ENCODE measurements around the gene OPCML. TPM values are rescaled to one million over a fixed set of nuclear protein-coding genes. Genes with fewer than 3 reads are reported as not detected.

OPCML gene
- total RNA-seq, 2 donors from 2014 or later, result not detected

DNA sequence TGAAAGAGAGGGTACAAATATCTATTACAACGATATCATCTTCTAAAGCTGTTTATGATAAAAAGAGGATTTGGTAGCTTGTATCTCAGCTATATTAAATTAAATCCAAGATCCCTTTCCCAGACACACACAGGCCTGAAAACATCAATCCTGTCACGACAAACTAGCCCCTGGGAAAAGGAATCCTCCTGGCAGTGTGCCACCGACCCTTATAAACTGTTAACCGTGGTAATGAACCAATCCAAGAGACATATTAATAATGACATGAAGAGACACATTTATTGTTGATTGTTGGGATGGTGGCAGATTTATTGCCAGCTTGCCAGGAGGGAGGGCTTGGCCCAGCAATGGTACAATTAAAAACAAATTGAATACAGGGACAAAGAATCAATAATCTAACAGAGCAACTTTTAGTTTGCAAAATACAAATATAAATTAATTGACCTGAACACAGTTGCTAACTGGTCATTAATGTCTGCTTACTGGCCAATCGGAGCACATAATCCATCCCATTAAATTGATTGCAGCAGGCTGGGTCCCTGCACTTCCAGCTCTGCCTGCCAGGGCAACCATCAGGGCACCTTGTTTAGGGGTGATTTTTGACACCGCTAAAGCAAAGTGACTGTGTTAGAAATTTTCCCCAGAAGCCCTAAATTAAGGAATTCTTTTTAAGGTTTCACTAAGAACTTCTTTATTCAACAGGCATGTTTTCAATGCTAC is 887.6 kb downstream of the OPCML start:
- Mint-ChIP-seq H3K27me3 (peaks cover 4% of the 10 kb centered on the region), H3K9me3 (no peaks in the 10 kb centered on the region), H3K27ac (no peak overlapping the region), H3K36me3 (ENCODE audit: low read depth) (no peaks in the 10 kb centered on the region), H3K4me1 (no peaks in the 10 kb centered on the region), H3K4me3 (no peak overlapping the region)
- ATAC-seq (replicated peaks), result no peak

GRCh38 chr11:132643239-132643638 is 889.1 kb downstream of the OPCML start:
- Mint-ChIP-seq H3K27ac (no peak overlapping the region), H3K9me3 (no peaks in the 10 kb centered on the region), H3K4me3 (no peak overlapping the region), H3K27me3 (peaks cover 4% of the 10 kb centered on the region), H3K36me3 (ENCODE audit: low read depth) (no peaks in the 10 kb centered on the region), H3K4me1 (no peaks in the 10 kb centered on the region)
- ATAC-seq (replicated peaks), result no peak

DNA sequence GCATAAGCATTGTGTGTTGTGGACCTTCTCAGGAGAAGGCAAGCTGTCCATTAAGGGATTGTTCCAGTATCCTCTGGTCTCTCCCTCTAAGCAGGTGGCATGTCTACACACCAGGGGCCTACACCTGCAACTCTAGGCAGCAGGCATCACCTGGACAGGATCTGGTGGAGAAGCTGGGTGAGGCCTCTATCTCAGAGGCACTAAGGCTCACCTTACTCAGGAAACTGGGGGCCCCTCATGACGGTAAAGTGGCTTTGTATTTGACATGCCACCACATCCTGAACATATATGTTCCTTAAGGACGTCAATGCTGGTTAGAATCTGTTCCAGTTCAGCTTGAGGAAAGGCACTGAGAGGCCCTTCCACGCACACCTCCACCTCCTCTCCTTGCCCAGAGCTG is 891.3 kb downstream of the OPCML start:
- no peaks in the 10 kb centered on the region for H3K4me1 Mint-ChIP-seq
- no peaks in the 10 kb centered on the region for H3K36me3 Mint-ChIP-seq (ENCODE audit: low read depth)
- ATAC-seq (replicated peaks), result peak; percentile 12
- H3K27ac Mint-ChIP-seq, result no peak overlapping the region
- no peak overlapping the region for H3K4me3 Mint-ChIP-seq
- H3K27me3 Mint-ChIP-seq, result peaks cover 4% of the 10 kb centered on the region
- H3K9me3 Mint-ChIP-seq, result no peaks in the 10 kb centered on the region

DNA sequence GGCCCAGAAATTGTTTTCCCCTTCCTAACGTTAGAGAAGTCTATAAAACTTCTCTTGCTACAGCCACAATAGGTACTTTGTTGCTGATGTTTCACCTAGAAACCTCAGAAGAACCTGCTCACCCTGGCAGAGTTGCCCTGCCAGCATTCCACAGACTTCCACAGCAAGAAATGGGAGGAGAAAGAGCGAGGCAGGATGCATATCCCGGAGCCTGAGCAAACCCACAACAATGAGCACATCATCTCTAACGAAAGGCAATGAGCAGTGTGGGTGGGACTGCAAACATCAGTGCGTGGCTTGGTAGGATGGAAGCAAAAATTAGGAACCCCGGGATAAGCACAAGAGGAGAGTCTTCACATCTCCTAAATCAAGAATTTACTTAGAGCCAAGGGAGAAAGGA is 892.3 kb downstream of the OPCML start:
- Mint-ChIP-seq H3K27ac (no peak overlapping the region), H3K4me1 (no peaks in the 10 kb centered on the region), H3K27me3 (peaks cover 4% of the 10 kb centered on the region), H3K9me3 (no peaks in the 10 kb centered on the region), H3K36me3 (ENCODE audit: low read depth) (no peaks in the 10 kb centered on the region), H3K4me3 (no peak overlapping the region)
- ATAC-seq (replicated peaks), result no peak

- Mint-ChIP-seq H3K4me1 (no peaks in the 10 kb centered on the region), H3K9me3 (no peaks in the 10 kb centered on the region), H3K27me3 (peaks cover 4% of the 10 kb centered on the region), H3K27ac (no peak overlapping the region), H3K36me3 (ENCODE audit: low read depth) (no peaks in the 10 kb centered on the region), H3K4me3 (no peak overlapping the region)
- ATAC-seq (replicated peaks), result no peak
These were observed 892.9 kb downstream of the OPCML start for GRCh38 chr11:132639403-132639802.

- no peaks in the 10 kb centered on the region for H3K4me1 Mint-ChIP-seq
- H3K27me3 Mint-ChIP-seq, result peaks cover 1% of the 10 kb centered on the region
- no peak overlapping the region for H3K27ac Mint-ChIP-seq
- H3K36me3 Mint-ChIP-seq (ENCODE audit: low read depth), result no peaks in the 10 kb centered on the region
- H3K9me3 Mint-ChIP-seq, result no peaks in the 10 kb centered on the region
- no peak overlapping the region for H3K4me3 Mint-ChIP-seq
- no peak for ATAC-seq (replicated peaks)
These were observed 893.9 kb downstream of the OPCML start for GRCh38 chr11:132638423-132638822.

DNA sequence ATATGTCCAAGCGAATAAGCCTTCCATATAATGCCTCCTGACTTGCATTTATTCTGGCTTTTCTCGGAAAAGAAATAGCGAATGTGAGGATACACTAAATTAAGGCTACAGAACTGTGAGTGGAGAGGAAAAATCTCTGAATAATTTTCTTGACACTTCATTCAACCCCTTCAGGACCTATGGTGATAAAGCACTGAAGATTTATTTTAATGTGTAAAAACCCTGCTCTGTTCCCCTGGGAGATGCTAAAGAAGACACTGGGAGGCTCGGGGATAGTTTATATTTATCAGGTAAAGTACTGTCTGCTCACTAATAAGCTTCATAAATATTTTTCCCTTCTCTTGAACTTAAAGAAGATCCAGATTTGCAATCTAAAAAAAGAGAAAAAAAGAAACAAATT is 895.8 kb downstream of the OPCML start:
- Mint-ChIP-seq H3K27ac (no peak overlapping the region), H3K27me3 (no peaks in the 10 kb centered on the region), H3K9me3 (no peaks in the 10 kb centered on the region), H3K36me3 (ENCODE audit: low read depth) (no peaks in the 10 kb centered on the region), H3K4me3 (no peak overlapping the region), H3K4me1 (no peaks in the 10 kb centered on the region)
- ATAC-seq (replicated peaks), result no peak

DNA sequence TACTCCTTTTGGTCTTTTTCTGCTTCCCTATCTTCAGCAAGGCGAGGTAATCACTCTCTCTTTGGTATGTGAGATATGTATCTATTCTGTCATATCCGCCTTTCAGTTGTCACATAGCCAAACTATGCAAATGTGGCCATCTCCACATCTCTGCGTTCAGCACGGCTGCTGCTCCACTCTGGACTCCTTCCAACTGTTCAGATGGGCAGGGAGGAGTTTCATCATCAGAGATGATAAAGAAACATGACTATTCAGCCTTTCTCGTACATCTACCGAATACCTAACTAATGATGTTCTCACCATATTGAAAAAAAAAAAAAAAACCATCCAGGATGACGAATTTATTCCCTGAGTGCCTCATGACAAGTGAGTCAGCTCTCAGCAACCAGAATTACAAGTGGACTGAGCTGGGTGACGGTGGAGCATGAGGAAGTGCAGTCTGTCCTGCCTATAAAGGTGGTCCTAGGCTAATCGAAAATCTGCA is 899.6 kb downstream of the OPCML start:
- no peaks in the 10 kb centered on the region for H3K36me3 Mint-ChIP-seq (ENCODE audit: low read depth)
- no peaks in the 10 kb centered on the region for H3K27me3 Mint-ChIP-seq
- no peak overlapping the region for H3K4me3 Mint-ChIP-seq
- no peak overlapping the region for H3K27ac Mint-ChIP-seq
- peak; percentile 76 for ATAC-seq (replicated peaks)
- H3K4me1 Mint-ChIP-seq, result no peaks in the 10 kb centered on the region
- no peaks in the 10 kb centered on the region for H3K9me3 Mint-ChIP-seq

- Mint-ChIP-seq H3K27ac (no peak overlapping the region), H3K4me1 (no peaks in the 10 kb centered on the region), H3K4me3 (no peak overlapping the region), H3K9me3 (no peaks in the 10 kb centered on the region), H3K27me3 (no peaks in the 10 kb centered on the region), H3K36me3 (ENCODE audit: low read depth) (no peaks in the 10 kb centered on the region)
- ATAC-seq (replicated peaks), result no peak
These were observed 900.3 kb downstream of the OPCML start for GRCh38 chr11:132631989-132632388.

DNA sequence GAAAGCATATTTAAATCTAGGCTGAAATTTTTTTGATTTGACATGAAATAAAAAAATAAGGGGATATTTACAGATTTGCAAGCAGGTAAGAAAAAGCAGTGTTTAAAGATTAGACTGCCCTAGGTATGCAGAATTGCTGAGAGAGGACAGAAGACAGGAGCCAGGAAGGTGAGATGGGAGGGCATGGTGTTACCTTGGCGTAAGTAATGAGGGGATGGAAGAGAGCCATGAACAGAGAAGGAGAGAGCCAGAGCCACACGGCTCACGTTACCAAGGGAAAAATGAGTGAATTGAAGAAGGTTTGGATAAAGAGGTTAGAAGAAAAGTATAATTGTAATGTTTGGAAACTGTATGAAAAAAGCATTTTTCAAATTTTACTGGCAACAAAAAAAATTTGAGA is 904.3 kb downstream of the OPCML start:
- Mint-ChIP-seq H3K36me3 (ENCODE audit: low read depth) (no peaks in the 10 kb centered on the region), H3K4me1 (no peaks in the 10 kb centered on the region), H3K27ac (no peak overlapping the region), H3K27me3 (peaks cover 4% of the 10 kb centered on the region), H3K4me3 (no peak overlapping the region), H3K9me3 (no peaks in the 10 kb centered on the region)
- ATAC-seq (replicated peaks), result no peak

DNA sequence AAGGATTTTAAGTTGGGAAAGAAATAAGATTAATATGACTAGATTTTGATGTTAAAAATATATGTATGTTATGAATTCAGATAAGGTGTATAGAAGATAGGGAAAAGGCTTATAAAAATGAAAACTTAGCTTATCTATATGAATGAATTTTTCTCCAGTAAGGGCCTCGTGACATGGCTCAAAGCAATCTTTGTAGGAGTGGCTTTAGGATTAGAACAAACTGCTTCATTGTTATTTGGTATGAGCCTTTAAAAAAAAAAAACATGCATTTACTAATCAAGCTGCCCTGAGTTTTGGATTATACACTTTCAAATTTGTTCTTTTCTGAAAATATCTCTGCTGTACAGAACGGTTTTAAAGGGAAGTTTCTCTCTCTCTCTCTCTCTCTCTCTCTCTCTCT is 905.9 kb downstream of the OPCML start:
- no peak for ATAC-seq (replicated peaks)
- H3K27ac Mint-ChIP-seq, result no peak overlapping the region
- H3K9me3 Mint-ChIP-seq, result no peaks in the 10 kb centered on the region
- no peaks in the 10 kb centered on the region for H3K4me1 Mint-ChIP-seq
- H3K27me3 Mint-ChIP-seq, result peaks cover 4% of the 10 kb centered on the region
- no peak overlapping the region for H3K4me3 Mint-ChIP-seq
- H3K36me3 Mint-ChIP-seq (ENCODE audit: low read depth), result no peaks in the 10 kb centered on the region

DNA sequence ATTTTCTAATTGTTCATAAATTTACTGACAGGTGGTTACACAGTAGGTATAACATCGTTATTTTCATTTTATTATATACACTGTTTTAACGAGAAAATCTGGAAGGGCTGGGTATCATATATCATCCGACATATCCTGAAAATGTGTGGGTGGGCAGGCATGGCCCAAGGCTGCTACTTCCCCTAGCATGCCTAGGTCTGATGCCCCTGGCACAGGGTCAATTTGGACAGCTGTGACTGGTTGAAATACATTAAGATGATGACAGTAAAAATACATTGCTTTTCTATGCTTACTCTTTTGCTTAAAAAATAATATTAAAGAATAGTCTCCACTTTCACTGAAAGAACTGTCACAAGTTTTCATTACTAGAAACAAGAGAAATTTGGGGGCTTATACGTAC is 908.8 kb downstream of the OPCML start:
- H3K27ac Mint-ChIP-seq, result no peak overlapping the region
- H3K27me3 Mint-ChIP-seq, result peaks cover 4% of the 10 kb centered on the region
- H3K4me3 Mint-ChIP-seq, result no peak overlapping the region
- H3K9me3 Mint-ChIP-seq, result peaks cover 4% of the 10 kb centered on the region
- H3K4me1 Mint-ChIP-seq, result no peaks in the 10 kb centered on the region
- ATAC-seq (replicated peaks), result no peak
- H3K36me3 Mint-ChIP-seq (ENCODE audit: low read depth), result no peaks in the 10 kb centered on the region

- no peaks in the 10 kb centered on the region for H3K36me3 Mint-ChIP-seq (ENCODE audit: low read depth)
- H3K4me1 Mint-ChIP-seq, result no peaks in the 10 kb centered on the region
- ATAC-seq (replicated peaks), result no peak
- H3K27me3 Mint-ChIP-seq, result peaks cover 4% of the 10 kb centered on the region
- H3K9me3 Mint-ChIP-seq, result peaks cover 4% of the 10 kb centered on the region
- no peak overlapping the region for H3K4me3 Mint-ChIP-seq
- H3K27ac Mint-ChIP-seq, result no peak overlapping the region
These were observed 910.2 kb downstream of the OPCML start for GRCh38 chr11:132621976-132622580.

DNA sequence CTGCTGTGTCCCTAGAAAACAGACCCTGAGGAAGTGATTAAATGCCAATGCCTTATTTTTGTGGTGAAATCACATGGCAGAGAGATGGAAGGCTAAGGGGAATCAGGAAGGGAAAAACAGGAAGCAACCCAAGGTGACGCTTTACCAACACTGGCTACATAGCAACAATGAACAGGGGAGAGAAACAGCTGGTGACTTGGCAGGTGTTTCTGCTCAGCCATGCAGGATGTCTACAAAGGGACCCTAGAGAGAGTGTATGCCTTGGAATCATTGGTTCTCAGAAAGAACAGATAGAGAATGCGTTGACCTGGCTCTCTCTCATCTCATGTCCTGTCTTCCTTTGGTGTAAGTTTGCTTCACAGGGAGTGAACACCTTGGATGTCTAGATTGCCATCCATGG is 911.9 kb downstream of the OPCML start:
- peaks cover 4% of the 10 kb centered on the region for H3K27me3 Mint-ChIP-seq
- ATAC-seq (replicated peaks), result no peak
- H3K9me3 Mint-ChIP-seq, result peaks cover 4% of the 10 kb centered on the region
- no peak overlapping the region for H3K27ac Mint-ChIP-seq
- H3K36me3 Mint-ChIP-seq (ENCODE audit: low read depth), result no peaks in the 10 kb centered on the region
- H3K4me1 Mint-ChIP-seq, result no peaks in the 10 kb centered on the region
- H3K4me3 Mint-ChIP-seq, result no peak overlapping the region

GRCh38 chr11:132610791-132611190 is 921.5 kb downstream of the OPCML start:
- Mint-ChIP-seq H3K4me1 (no peaks in the 10 kb centered on the region), H3K27ac (no peak overlapping the region), H3K27me3 (no peaks in the 10 kb centered on the region), H3K36me3 (ENCODE audit: low read depth) (no peaks in the 10 kb centered on the region), H3K4me3 (no peak overlapping the region), H3K9me3 (no peaks in the 10 kb centered on the region)
- ATAC-seq (replicated peaks), result no peak
